SU-DHL-6 (cell line): Measurements from ENCODE around the gene CMTM5.

ENCODE experiments used
- H2AFZ ChIP-seq: fragments of 200-600 bp; sonication (generic); 2 replicates; pipeline ENCODE4 v1.6.1; 2014; ENCODE audit warnings: low read depth, mild to moderate bottlenecking, moderate library complexity, mixed read lengths, antibody characterized with exemption, low read length; ENCODE audit not compliant: severe bottlenecking
- H3F3A ChIP-seq: fragments of 200-600 bp; shearing (Covaris generic); 2 replicates; pipeline ENCODE4 v1.6.0; 2016; ENCODE audit warnings: antibody characterized with exemption, mild to moderate bottlenecking; ENCODE audit not compliant: insufficient read depth
- H3K27ac ChIP-seq: fragments of 200-600 bp; sonication (generic); 2 replicates; pipeline ENCODE4 v1.5.1; 2016; ENCODE audit warnings: low read depth, mild to moderate bottlenecking, low read length, moderate library complexity, mixed read lengths
- H3K27me3 ChIP-seq: fragments of 200-600 bp; sonication (generic), shearing (Covaris generic); 2 replicates; pipeline ENCODE4 v1.6.0; 2014; ENCODE audit warnings: mild to moderate bottlenecking, low read length
- H3K36me3 ChIP-seq: fragments of 200-600 bp; sonication (generic); 2 replicates; pipeline ENCODE4 v1.6.1; 2014; ENCODE audit warnings: mild to moderate bottlenecking, low read length, mixed read lengths
- H3K4me2 ChIP-seq: fragments of 300-600, 200-600 bp; shearing (Covaris generic), sonication (generic); 2 replicates; pipeline ENCODE4 v1.6.0; 2014; ENCODE audit warnings: low read length, low read depth, mild to moderate bottlenecking; ENCODE audit not compliant: poor library complexity, severe bottlenecking
- H3K4me3 ChIP-seq: fragments of 200-600 bp; sonication (generic); 2 replicates; pipeline ENCODE4 v1.5.1; 2014; ENCODE audit warnings: antibody characterized with exemption, low read length, mild to moderate bottlenecking, mixed read lengths; ENCODE audit not compliant: insufficient read depth, poor library complexity, severe bottlenecking
- H3K79me2 ChIP-seq: fragments of 200-600 bp; sonication (generic); 2 replicates; pipeline ENCODE4 v1.6.1; 2014; ENCODE audit warnings: mild to moderate bottlenecking, low read length, moderate library complexity; ENCODE audit not compliant: insufficient read depth
- H3K9ac ChIP-seq: fragments of 200-600 bp; sonication (generic); 2 replicates; pipeline ENCODE4 v1.7.0; 2014; ENCODE audit warnings: mild to moderate bottlenecking, low read length
- H3K9me2 ChIP-seq: fragments of 200-600 bp; sonication (generic); replicated peaks from 2 replicates; pipeline ENCODE4 v1.6.1; 2014; ENCODE audit warnings: low read length; ENCODE audit not compliant: insufficient read depth
- H3K9me3 ChIP-seq: fragments of 200-600 bp; sonication (generic); 2 replicates; pipeline ENCODE4 v1.6.1; 2014; ENCODE audit warnings: low read length, mixed read lengths; ENCODE audit not compliant: insufficient read depth
- H4K20me1 ChIP-seq: fragments of 200-600 bp; sonication (generic); 2 replicates; pipeline ENCODE4 v1.6.1; 2014; ENCODE audit warnings: low read depth, mild to moderate bottlenecking, antibody characterized with exemption, low read length, moderate library complexity, mixed read lengths
- EZH2phosphoT487 ChIP-seq: fragments of 200-600 bp; sonication (generic), shearing (Covaris generic); conservative IDR thresholded peaks from 2 replicates; pipeline ENCODE4 v1.6.1; 2018; ENCODE audit warnings: mild to moderate bottlenecking, antibody characterized with exemption, low read length, moderate library complexity, mixed read lengths
- TF ChIP-seq, protein P1 (sequence below): fragments of 200-600 bp; sonication (generic); IDR thresholded peaks from one replicate; pipeline ENCODE4 v1.5.1; 2017; ENCODE audit warnings: antibody characterized with exemption, mild to moderate bottlenecking, low read length, moderate library complexity; ENCODE audit not compliant: insufficient read depth, poor library complexity, severe bottlenecking

CMTM5 gene

DNA sequence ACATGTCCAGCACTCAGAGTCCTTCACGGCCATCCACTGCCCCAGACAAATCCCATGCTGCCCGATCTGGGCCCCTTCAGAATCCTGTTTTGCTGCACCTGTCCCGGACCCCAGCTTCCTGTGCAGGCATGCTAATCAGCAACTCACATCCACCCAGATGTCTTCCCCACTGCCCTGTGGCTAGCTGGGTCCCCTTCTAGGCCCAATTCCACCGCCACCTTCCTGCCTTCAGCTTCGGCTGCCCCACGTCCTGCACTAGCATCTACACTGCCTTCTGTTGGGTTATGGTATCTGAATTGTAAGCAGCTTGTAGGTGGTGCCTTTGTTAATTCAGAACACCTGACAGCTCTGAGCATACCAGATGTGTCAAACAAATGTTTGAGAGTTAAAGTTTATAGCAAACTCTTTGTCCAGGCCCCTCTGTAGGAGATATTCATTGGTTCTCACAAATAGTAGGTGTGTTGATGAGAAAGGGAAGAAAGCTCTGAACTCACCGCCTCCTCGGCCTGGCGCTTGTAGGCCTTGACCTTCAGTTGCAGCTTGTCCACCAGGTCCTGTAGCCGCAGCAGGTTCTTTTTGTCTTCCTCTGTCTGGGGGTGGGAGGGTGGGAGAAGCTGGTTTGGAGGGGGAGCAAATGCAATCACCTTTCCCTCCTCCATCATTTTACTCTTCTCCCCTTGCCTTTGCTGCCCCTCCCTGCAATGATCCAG lies 6.0 kb downstream of the CMTM5 start:
- Histone ChIP-seq H3K27ac (no peak overlapping the region), H3F3A (no peaks in the 10 kb centered on the region), H3K79me2 (no peaks in the 10 kb centered on the region), H4K20me1 (no peaks in the 10 kb centered on the region), H3K9me2 (no peaks in the 10 kb centered on the region), H3K36me3 (no peaks in the 10 kb centered on the region), H3K4me3 (no peak overlapping the region), H2AFZ (no peak overlapping the region), H3K9me3 (no peaks in the 10 kb centered on the region), H3K4me2 (no peak overlapping the region), H3K27me3 (no peaks in the 10 kb centered on the region), H3K9ac (no peak overlapping the region)
- TF ChIP-seq, protein P1, sequence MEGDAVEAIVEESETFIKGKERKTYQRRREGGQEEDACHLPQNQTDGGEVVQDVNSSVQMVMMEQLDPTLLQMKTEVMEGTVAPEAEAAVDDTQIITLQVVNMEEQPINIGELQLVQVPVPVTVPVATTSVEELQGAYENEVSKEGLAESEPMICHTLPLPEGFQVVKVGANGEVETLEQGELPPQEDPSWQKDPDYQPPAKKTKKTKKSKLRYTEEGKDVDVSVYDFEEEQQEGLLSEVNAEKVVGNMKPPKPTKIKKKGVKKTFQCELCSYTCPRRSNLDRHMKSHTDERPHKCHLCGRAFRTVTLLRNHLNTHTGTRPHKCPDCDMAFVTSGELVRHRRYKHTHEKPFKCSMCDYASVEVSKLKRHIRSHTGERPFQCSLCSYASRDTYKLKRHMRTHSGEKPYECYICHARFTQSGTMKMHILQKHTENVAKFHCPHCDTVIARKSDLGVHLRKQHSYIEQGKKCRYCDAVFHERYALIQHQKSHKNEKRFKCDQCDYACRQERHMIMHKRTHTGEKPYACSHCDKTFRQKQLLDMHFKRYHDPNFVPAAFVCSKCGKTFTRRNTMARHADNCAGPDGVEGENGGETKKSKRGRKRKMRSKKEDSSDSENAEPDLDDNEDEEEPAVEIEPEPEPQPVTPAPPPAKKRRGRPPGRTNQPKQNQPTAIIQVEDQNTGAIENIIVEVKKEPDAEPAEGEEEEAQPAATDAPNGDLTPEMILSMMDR = no peak

DNA sequence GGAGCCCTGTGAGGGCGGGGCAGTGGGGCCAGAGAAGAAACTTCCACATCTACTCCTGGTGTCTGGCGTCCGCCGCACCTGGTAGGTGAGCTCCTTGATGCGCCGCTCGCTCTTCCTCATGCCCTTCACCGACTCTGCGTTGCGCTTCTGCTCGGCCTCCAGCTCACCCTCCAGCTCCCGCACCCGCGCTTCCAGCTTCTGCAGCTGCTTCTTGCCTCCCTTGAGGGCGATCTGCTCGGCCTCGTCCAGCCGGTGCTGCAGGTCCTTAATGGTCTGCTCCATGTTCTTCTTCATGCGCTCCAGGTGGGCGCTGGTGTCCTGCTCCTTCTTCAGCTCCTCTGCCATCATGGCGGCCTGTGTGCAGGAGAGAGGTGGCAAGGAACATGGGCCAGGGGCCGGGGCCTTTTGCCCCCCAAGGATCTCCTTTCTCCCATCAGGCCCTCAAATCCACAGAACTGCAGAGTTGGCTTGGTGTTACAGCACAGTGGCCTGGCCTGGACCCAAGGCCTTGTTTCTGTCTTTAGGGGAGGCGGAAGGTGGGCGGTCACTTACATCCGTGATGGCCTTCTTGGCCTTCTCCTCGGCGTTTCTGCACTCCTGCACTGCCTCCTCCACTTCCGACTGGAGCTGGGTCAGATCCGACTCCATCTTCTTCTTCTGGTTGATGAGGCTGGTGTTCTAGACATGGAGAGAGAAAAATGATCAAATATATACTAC lies 7.7 kb downstream of the CMTM5 start:
- Histone ChIP-seq H3K4me2 (no peak overlapping the region), H3K27me3 (no peaks in the 10 kb centered on the region), H3K36me3 (no peaks in the 10 kb centered on the region), H3K9me3 (no peaks in the 10 kb centered on the region), H3K9me2 (no peaks in the 10 kb centered on the region), H3K79me2 (no peaks in the 10 kb centered on the region), H3K27ac (no peak overlapping the region), H4K20me1 (no peaks in the 10 kb centered on the region), H3K9ac (no peak overlapping the region), H2AFZ (no peak overlapping the region), H3F3A (no peaks in the 10 kb centered on the region), H3K4me3 (no peak overlapping the region)
- no peak for TF ChIP-seq EZH2phosphoT487
- TF ChIP-seq, protein P1 = no peak

- Histone ChIP-seq H3F3A (no peaks in the 10 kb centered on the region), H3K9me3 (no peaks in the 10 kb centered on the region), H3K36me3 (no peaks in the 10 kb centered on the region), H3K9me2 (no peaks in the 10 kb centered on the region), H3K27ac (no peak overlapping the region), H2AFZ (no peak overlapping the region), H3K4me2 (no peak overlapping the region), H3K4me3 (no peak overlapping the region), H3K79me2 (no peaks in the 10 kb centered on the region), H4K20me1 (no peaks in the 10 kb centered on the region), H3K27me3 (no peaks in the 10 kb centered on the region), H3K9ac (no peak overlapping the region)
- TF ChIP-seq, protein P1 = no peak
- no peak for TF ChIP-seq EZH2phosphoT487
These were observed 8.4 kb downstream of the CMTM5 start for GRCh38 chr14:23385244-23385641.
